ENCODE measurements around the gene EVX2.

EVX2 gene

DNA sequence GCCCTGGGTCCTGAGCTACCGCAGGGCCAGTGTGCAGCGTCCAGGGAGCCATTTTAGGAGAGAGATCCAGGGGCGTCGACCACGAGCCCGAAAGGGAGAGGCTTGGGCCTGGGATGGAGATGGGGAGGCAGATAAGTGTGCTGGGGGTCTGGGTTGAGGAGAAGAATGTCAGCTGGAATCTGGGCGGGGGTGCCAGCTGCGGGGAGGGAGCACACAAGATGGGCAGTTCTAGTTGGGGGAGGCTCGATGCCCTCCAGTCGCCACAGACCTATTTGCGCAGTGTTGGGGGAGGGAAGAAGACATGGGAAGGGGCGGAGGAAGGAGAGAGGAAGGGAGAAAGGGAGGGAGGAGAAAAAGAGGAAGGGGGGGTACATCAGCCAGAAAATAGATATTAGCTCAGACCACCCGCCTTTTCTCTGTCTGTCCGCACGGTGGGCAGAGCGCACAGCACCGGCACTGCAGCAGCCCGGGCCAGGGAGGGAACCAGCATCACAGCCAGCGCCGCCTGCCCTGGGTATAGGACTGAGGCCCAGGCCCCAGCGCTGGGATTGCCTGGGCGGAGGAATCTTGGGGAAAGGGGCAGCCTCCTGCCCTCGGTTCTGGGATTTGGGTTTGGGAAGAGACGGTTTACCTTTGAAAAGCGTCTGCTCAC is 21.4 kb upstream of the EVX2 start (continued):
- TF ChIP-seq, protein P1, sequence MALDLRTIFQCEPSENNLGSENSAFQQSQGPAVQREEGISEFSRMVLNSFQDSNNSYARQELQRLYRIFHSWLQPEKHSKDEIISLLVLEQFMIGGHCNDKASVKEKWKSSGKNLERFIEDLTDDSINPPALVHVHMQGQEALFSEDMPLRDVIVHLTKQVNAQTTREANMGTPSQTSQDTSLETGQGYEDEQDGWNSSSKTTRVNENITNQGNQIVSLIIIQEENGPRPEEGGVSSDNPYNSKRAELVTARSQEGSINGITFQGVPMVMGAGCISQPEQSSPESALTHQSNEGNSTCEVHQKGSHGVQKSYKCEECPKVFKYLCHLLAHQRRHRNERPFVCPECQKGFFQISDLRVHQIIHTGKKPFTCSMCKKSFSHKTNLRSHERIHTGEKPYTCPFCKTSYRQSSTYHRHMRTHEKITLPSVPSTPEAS (tag by site-specific recombination; IDR thresholded peaks at IDR 0.05): no peak; the same call in 1 of the 2 replicates
- TF ChIP-seq, protein P2, sequence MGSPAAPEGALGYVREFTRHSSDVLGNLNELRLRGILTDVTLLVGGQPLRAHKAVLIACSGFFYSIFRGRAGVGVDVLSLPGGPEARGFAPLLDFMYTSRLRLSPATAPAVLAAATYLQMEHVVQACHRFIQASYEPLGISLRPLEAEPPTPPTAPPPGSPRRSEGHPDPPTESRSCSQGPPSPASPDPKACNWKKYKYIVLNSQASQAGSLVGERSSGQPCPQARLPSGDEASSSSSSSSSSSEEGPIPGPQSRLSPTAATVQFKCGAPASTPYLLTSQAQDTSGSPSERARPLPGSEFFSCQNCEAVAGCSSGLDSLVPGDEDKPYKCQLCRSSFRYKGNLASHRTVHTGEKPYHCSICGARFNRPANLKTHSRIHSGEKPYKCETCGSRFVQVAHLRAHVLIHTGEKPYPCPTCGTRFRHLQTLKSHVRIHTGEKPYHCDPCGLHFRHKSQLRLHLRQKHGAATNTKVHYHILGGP (tag by site-specific recombination; IDR thresholded peaks at IDR 0.05): no peak
- 0 out of 2 replicates have a peak, but pooled peaks have one; percentile 21 for TF ChIP-seq SP7 (tag by site-specific recombination; IDR thresholded peaks at IDR 0.05)
- TF ChIP-seq, protein P3, sequence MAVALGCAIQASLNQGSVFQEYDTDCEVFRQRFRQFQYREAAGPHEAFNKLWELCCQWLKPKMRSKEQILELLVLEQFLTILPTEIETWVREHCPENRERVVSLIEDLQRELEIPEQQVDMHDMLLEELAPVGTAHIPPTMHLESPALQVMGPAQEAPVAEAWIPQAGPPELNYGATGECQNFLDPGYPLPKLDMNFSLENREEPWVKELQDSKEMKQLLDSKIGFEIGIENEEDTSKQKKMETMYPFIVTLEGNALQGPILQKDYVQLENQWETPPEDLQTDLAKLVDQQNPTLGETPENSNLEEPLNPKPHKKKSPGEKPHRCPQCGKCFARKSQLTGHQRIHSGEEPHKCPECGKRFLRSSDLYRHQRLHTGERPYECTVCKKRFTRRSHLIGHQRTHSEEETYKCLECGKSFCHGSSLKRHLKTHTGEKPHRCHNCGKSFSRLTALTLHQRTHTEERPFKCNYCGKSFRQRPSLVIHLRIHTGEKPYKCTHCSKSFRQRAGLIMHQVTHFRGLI (tag by site-specific recombination; IDR thresholded peaks at IDR 0.05): no peak
- no peak for TF ChIP-seq ZNF571 (tag by site-specific recombination; IDR thresholded peaks at IDR 0.05)
- no peak for TF ChIP-seq ZNF184 (tag by site-specific recombination; IDR thresholded peaks at IDR 0.05)
- TF ChIP-seq, protein P4, sequence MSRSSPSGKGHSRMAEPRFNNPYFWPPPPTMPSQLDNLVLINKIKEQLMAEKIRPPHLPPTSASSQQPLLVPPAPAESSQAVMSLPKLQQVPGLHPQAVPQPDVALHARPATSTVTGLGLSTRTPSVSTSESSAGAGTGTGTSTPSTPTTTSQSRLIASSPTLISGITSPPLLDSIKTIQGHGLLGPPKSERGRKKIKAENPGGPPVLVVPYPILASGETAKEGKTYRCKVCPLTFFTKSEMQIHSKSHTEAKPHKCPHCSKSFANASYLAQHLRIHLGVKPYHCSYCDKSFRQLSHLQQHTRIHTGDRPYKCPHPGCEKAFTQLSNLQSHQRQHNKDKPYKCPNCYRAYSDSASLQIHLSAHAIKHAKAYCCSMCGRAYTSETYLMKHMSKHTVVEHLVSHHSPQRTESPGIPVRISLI (tag by site-specific recombination; IDR thresholded peaks at IDR 0.05): no peak
- TF ChIP-seq ZNF792 (tag by site-specific recombination; IDR thresholded peaks at IDR 0.05): no peak
- TF ChIP-seq, protein P5, sequence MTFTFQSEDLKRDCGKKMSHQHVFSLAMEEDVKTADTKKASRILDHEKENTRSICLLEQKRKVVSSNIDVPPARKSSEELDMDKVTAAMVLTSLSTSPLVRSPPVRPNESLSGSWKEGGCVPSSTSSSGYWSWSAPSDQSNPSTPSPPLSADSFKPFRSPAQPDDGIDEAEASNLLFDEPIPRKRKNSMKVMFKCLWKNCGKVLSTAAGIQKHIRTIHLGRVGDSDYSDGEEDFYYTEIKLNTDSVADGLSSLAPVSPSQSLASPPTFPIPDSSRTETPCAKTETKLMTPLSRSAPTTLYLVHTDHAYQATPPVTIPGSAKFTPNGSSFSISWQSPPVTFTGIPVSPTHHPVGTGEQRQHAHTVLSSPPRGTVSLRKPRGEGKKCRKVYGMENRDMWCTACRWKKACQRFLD (tag by site-specific recombination; IDR thresholded peaks at IDR 0.05): no peak
- no peak for TF ChIP-seq ZNF548 (tag by site-specific recombination; IDR thresholded peaks at IDR 0.05)
- no peak; the same call in 1 of the 2 replicates for TF ChIP-seq YY1 (tag by site-specific recombination; IDR thresholded peaks at IDR 0.05)
- TF ChIP-seq HOXD13 (CRISPR knock-in tag; IDR thresholded peaks at IDR 0.05; ENCODE audit: borderline replicate concordance): no peak
- no peak for TF ChIP-seq OVOL3 (tag by site-specific recombination; IDR thresholded peaks at IDR 0.05)
- no peak for TF ChIP-seq ZNF48 (tag by site-specific recombination; IDR thresholded peaks at IDR 0.05)
- no peak for TF ChIP-seq ZNF146 (tag by site-specific recombination; IDR thresholded peaks at IDR 0.05)
- TF ChIP-seq ZNF394 (tag by site-specific recombination; IDR thresholded peaks at IDR 0.05; ENCODE audit: borderline replicate concordance): no peak
- TF ChIP-seq ZBTB7A (tag by site-specific recombination; IDR thresholded peaks at IDR 0.05; ENCODE audit: low read depth): no peak
- TF ChIP-seq ZNF561 (tag by site-specific recombination; IDR thresholded peaks at IDR 0.05; ENCODE audit: borderline replicate concordance): no peak
- TF ChIP-seq, protein P6, sequence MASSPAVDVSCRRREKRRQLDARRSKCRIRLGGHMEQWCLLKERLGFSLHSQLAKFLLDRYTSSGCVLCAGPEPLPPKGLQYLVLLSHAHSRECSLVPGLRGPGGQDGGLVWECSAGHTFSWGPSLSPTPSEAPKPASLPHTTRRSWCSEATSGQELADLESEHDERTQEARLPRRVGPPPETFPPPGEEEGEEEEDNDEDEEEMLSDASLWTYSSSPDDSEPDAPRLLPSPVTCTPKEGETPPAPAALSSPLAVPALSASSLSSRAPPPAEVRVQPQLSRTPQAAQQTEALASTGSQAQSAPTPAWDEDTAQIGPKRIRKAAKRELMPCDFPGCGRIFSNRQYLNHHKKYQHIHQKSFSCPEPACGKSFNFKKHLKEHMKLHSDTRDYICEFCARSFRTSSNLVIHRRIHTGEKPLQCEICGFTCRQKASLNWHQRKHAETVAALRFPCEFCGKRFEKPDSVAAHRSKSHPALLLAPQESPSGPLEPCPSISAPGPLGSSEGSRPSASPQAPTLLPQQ (tag by site-specific recombination; IDR thresholded peaks at IDR 0.05): peak; percentile 58
- TF ChIP-seq, protein P7, sequence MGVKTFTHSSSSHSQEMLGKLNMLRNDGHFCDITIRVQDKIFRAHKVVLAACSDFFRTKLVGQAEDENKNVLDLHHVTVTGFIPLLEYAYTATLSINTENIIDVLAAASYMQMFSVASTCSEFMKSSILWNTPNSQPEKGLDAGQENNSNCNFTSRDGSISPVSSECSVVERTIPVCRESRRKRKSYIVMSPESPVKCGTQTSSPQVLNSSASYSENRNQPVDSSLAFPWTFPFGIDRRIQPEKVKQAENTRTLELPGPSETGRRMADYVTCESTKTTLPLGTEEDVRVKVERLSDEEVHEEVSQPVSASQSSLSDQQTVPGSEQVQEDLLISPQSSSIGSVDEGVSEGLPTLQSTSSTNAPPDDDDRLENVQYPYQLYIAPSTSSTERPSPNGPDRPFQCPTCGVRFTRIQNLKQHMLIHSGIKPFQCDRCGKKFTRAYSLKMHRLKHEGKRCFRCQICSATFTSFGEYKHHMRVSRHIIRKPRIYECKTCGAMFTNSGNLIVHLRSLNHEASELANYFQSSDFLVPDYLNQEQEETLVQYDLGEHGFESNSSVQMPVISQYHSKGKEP (tag by site-specific recombination; IDR thresholded peaks at IDR 0.05): no peak
- no peak for TF ChIP-seq MYNN (tag by site-specific recombination; IDR thresholded peaks at IDR 0.05; ENCODE audit: borderline replicate concordance)
- no peak for TF ChIP-seq ZNF391 (tag by site-specific recombination; IDR thresholded peaks at IDR 0.05; ENCODE audit: borderline replicate concordance, low read depth)
- no peak for TF ChIP-seq ZSCAN23 (tag by site-specific recombination; IDR thresholded peaks at IDR 0.05)
- TF ChIP-seq ZNF473 (tag by site-specific recombination; IDR thresholded peaks at IDR 0.05): no peak
- TF ChIP-seq ZNF514 (tag by site-specific recombination; IDR thresholded peaks at IDR 0.05): no peak
- TF ChIP-seq ZNF24 (tag by site-specific recombination; IDR thresholded peaks at IDR 0.05): no peak
- TF ChIP-seq, protein P8, sequence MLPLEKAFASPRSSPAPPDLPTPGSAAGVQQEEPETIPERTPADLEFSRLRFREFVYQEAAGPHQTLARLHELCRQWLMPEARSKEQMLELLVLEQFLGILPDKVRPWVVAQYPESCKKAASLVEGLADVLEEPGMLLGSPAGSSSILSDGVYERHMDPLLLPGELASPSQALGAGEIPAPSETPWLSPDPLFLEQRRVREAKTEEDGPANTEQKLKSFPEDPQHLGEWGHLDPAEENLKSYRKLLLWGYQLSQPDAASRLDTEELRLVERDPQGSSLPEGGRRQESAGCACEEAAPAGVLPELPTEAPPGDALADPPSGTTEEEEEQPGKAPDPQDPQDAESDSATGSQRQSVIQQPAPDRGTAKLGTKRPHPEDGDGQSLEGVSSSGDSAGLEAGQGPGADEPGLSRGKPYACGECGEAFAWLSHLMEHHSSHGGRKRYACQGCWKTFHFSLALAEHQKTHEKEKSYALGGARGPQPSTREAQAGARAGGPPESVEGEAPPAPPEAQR (tag by site-specific recombination; IDR thresholded peaks at IDR 0.05): no peak
- no peak for TF ChIP-seq ZNF658 (tag by site-specific recombination; IDR thresholded peaks at IDR 0.05)
- no peak for TF ChIP-seq ZNF155 (tag by site-specific recombination; IDR thresholded peaks at IDR 0.05)
- 0 out of 2 replicates have a peak, but pooled peaks have one; percentile 50 for TF ChIP-seq BCL11A (tag by site-specific recombination; IDR thresholded peaks at IDR 0.05; ENCODE audit: low read depth)
